WTC11 (cell line): ENCODE results near the gene CD86. TPM values are rescaled to one million over a fixed set of nuclear protein-coding genes. Genes with fewer than 3 reads are reported as not detected.

Experiments used
- ATAC-seq: fragments of 200-7000 bp; cut with Tn5 transposase; 2 replicates; pipeline ENCODE4 v1.10.0; 2021; ENCODE audit warnings: mild to moderate bottlenecking, moderate library complexity
- Bru-seq: library from RNA; stranded (reverse); fragments of 400-500 nt; gene quantifications from one replicate; lab custom pipeline; 2021; lab: Mats Ljungman, UMichigan
- CTCF ChIA-PET: fragments of 300-600 bp; sonication (Branson Sonifier 250); formaldehyde crosslinking; loops from one replicate; lab custom pipeline; 2021; ENCODE audit warnings: antibody characterized with exemption; lab: Charles Lee
- POLR2A ChIA-PET: fragments of 350-600 bp; sonication (Branson Sonifier 250); formaldehyde crosslinking; loops from one replicate; lab custom pipeline; 2021; ENCODE audit warnings: antibody characterized with exemption; lab: Charles Lee
- DNase-seq: peaks from one replicate; pipeline ENCODE4 v3.0.0; 2021; ENCODE audit warnings: low spot score
- H3K27ac Mint-ChIP-seq: 2 replicates; pipeline ENCODE4 v1.8.0; 2021; ENCODE audit warnings: mixed read lengths
- H3K27me3 Mint-ChIP-seq: 2 replicates; pipeline ENCODE4 v1.8.0; 2021; ENCODE audit warnings: low read depth, mild to moderate bottlenecking, moderate library complexity, mixed read lengths
- H3K36me3 Mint-ChIP-seq: 2 replicates; pipeline ENCODE4 v1.8.0; 2021; ENCODE audit warnings: mixed read lengths
- H3K4me1 Mint-ChIP-seq: 2 replicates; pipeline ENCODE4 v1.8.0; 2022; ENCODE audit warnings: mixed read lengths
- H3K4me3 Mint-ChIP-seq: 2 replicates; pipeline ENCODE4 v1.8.0; 2021; ENCODE audit warnings: mild to moderate bottlenecking, moderate library complexity, mixed read lengths
- H3K9me3 Mint-ChIP-seq: 2 replicates; pipeline ENCODE4 v1.8.0; 2021; ENCODE audit warnings: mixed read lengths
- ATF1 ChIP-seq: sonication (generic); formaldehyde crosslinking; IDR thresholded peaks from 2 replicates; pipeline ENCODE4 v1.8.1; 2023; ENCODE audit warnings: mild to moderate bottlenecking, moderate library complexity, missing genetic modification reagents
- CBFB ChIP-seq: sonication (generic); formaldehyde crosslinking; IDR thresholded peaks from 2 replicates; pipeline ENCODE4 v1.8.1; 2022; ENCODE audit warnings: mild to moderate bottlenecking, low read depth, missing genetic modification reagents
- ESRRA ChIP-seq: sonication (generic); formaldehyde crosslinking; IDR thresholded peaks from 2 replicates; pipeline ENCODE4 v1.8.1; 2022; ENCODE audit warnings: mild to moderate bottlenecking, missing genetic modification reagents, borderline replicate concordance
- FOXP1 ChIP-seq: sonication (generic); formaldehyde crosslinking; IDR thresholded peaks from 2 replicates; pipeline ENCODE4 v1.8.0; 2022; ENCODE audit warnings: missing genetic modification reagents, mild to moderate bottlenecking, moderate library complexity, borderline replicate concordance
- NFATC4 ChIP-seq: fragments of 250-450 bp; sonication (Bioruptor Pico); IDR thresholded peaks from 2 replicates; pipeline ENCODE4 v1.9.0; 2021; ENCODE audit warnings: mild to moderate bottlenecking
- ZBTB21 ChIP-seq: sonication (generic); formaldehyde crosslinking; IDR thresholded peaks from 2 replicates; pipeline ENCODE4 v1.8.1; 2023; ENCODE audit warnings: mild to moderate bottlenecking, missing genetic modification reagents, borderline replicate concordance
- ZNF396 ChIP-seq: fragments of 250-450 bp; sonication (Bioruptor Pico); IDR thresholded peaks from 2 replicates; pipeline ENCODE4 v1.8.0; 2021; ENCODE audit warnings: mild to moderate bottlenecking, moderate library complexity, borderline replicate concordance
- ZNF671 ChIP-seq: fragments of 250-450 bp; sonication (Bioruptor Pico); IDR thresholded peaks from 2 replicates; pipeline ENCODE4 v1.8.0; 2021; ENCODE audit warnings: mild to moderate bottlenecking
- long read RNA-seq, 3 experiments: library from RNA in 1 of 3; library from capped mRNA in 1 of 3; library from polyadenylated mRNA in 1 of 3; unstranded in 2 of 3; stranded (forward) in 1 of 3; transcript quantifications; one replicate each; pipeline ENCODE4 v2.0.0, GENCODE V29; 2021
- total RNA-seq: library from RNA; stranded (reverse); gene quantifications from 3 replicates; pipeline ENCODE4 v1.2.3, GENCODE V29; 2021
- TF ChIP-seq, protein P1 (sequence below): fragments of 250-450 bp; sonication (Bioruptor Pico); IDR thresholded peaks from 2 replicates; pipeline ENCODE4 v1.9.0; 2021; ENCODE audit warnings: moderate library complexity, mild to moderate bottlenecking, inconsistent platforms, borderline replicate concordance
- TF ChIP-seq, protein P2 (sequence below): sonication (generic); formaldehyde crosslinking; IDR thresholded peaks from 2 replicates; pipeline ENCODE4 v1.8.0; 2022; ENCODE audit warnings: missing genetic modification reagents
- TF ChIP-seq, protein P3 (sequence below): sonication (generic); formaldehyde crosslinking; IDR thresholded peaks from 2 replicates; pipeline ENCODE4 v1.8.0; 2023; ENCODE audit warnings: missing genetic modification reagents, mild to moderate bottlenecking, borderline replicate concordance
- TF ChIP-seq, protein P4 (sequence below): sonication (generic); formaldehyde crosslinking; IDR thresholded peaks from 2 replicates; pipeline ENCODE4 v1.8.1; 2023; ENCODE audit warnings: mild to moderate bottlenecking, moderate library complexity, missing genetic modification reagents
- TF ChIP-seq, protein P5 (sequence below): fragments of 200-600 bp; IDR thresholded peaks from 2 replicates; pipeline ENCODE4 v1.8.0; 2022; ENCODE audit warnings: antibody characterized with exemption

CD86 gene, protein sequence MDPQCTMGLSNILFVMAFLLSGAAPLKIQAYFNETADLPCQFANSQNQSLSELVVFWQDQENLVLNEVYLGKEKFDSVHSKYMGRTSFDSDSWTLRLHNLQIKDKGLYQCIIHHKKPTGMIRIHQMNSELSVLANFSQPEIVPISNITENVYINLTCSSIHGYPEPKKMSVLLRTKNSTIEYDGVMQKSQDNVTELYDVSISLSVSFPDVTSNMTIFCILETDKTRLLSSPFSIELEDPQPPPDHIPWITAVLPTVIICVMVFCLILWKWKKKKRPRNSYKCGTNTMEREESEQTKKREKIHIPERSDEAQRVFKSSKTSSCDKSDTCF
- total RNA-seq, result 0.25 to 0.61 TPM (median 0.30 TPM) in 3 replicates
- Bru-seq, nascent RNA, result percentile 19 among the genes with signal in this experiment
- long read RNA-seq, experiment 1, partial matches to known transcripts, result 0 of 1 reads
- long read RNA-seq, experiment 1, other reads (novel, unspliced or antisense), result 1 of 1 reads
- long read RNA-seq, experiment 2, result 0 reads
- long read RNA-seq, experiment 3, result 0 reads

DNA sequence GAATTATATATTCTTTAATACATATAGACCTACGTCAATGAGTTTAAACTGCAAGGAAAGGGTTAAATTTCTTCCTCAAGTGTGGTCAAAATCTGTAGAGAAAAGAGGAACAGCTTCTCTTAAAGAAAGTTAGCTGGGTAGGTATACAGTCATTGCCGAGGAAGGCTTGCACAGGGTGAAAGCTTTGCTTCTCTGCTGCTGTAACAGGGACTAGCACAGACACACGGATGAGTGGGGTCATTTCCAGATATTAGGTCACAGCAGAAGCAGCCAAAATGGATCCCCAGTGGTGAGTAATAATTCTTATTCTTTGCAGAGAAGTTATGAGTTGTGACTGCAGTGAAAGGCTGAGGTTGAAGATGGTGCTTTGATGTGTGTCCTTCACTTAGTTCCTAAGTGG lies at the start of gene CD86:
CD86 (plus strand) TSS at position 148 of the 400 bp plus-strand sequence; CDS start at position 276, 128 bp downstream.
- H3K27ac Mint-ChIP-seq, result no peak within 1 kb of the TSS
- TF ChIP-seq FOXP1 (CRISPR knock-in tag), result no peak
- TF ChIP-seq ZNF396 (CRISPR knock-in tag), result no peak
- TF ChIP-seq, protein P1, sequence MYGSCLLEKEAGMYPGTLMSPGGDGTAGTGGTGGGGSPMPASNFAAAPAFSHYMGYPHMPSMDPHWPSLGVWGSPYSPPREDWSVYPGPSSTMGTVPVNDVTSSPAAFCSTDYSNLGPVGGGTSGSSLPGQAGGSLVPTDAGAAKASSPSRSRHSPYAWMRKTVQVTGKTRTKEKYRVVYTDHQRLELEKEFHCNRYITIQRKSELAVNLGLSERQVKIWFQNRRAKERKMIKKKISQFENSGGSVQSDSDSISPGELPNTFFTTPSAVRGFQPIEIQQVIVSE (CRISPR knock-in tag), result no peak
- TF ChIP-seq, protein P2, sequence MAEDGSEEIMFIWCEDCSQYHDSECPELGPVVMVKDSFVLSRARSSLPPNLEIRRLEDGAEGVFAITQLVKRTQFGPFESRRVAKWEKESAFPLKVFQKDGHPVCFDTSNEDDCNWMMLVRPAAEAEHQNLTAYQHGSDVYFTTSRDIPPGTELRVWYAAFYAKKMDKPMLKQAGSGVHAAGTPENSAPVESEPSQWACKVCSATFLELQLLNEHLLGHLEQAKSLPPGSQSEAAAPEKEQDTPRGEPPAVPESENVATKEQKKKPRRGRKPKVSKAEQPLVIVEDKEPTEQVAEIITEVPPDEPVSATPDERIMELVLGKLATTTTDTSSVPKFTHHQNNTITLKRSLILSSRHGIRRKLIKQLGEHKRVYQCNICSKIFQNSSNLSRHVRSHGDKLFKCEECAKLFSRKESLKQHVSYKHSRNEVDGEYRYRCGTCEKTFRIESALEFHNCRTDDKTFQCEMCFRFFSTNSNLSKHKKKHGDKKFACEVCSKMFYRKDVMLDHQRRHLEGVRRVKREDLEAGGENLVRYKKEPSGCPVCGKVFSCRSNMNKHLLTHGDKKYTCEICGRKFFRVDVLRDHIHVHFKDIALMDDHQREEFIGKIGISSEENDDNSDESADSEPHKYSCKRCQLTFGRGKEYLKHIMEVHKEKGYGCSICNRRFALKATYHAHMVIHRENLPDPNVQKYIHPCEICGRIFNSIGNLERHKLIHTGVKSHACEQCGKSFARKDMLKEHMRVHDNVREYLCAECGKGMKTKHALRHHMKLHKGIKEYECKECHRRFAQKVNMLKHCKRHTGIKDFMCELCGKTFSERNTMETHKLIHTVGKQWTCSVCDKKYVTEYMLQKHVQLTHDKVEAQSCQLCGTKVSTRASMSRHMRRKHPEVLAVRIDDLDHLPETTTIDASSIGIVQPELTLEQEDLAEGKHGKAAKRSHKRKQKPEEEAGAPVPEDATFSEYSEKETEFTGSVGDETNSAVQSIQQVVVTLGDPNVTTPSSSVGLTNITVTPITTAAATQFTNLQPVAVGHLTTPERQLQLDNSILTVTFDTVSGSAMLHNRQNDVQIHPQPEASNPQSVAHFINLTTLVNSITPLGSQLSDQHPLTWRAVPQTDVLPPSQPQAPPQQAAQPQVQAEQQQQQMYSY (CRISPR knock-in tag), result no peak
- TF ChIP-seq ZNF671 (CRISPR knock-in tag), result no peak
- TF ChIP-seq, all 79 proteins: peak for 0
- CTCF ChIA-PET, result interaction anchor here (1.1 to 1.2 kb wide), 2 partner anchors 11 to 60 kb away, joined by 4 to 5 read pairs; no protein-coding TSS in a partner anchor
- H3K27me3 Mint-ChIP-seq, result no peaks in the 10 kb centered on the region
- ATAC-seq, result no peak
- no peaks in the 10 kb centered on the region for H3K36me3 Mint-ChIP-seq
- no peak for DNase-seq
- peaks cover 17% of the 10 kb centered on the region for H3K4me1 Mint-ChIP-seq
- H3K4me3 Mint-ChIP-seq, result no peak within 1 kb of the TSS
- POLR2A ChIA-PET, result interaction anchor here (0.6 kb wide), 2 partner anchors 169 to 306 kb away, joined by 3 to 5 read pairs; partner anchors contain the start of gene GOLGB1
- no peaks in the 10 kb centered on the region for H3K9me3 Mint-ChIP-seq

DNA sequence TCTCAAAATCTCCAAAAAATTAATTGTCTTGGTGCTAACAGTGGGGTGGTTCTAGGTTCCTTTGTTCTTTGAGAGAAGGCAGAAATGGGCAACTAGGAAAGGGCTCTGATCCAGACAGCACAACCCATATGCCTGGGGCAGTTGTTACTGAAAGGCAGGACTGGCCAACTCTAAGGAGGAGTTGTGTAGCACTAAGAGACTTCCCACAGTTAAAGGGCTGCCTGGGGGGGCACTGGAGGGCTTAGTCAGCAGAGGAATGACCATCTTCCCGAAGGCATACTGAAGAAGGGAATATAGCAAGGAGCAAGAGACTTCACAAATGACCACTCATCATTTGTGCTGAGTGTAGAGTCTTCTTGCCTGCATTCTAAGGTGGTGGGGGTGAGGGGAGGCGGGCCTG lies 48.9 kb upstream of the CD86 start:
- ATAC-seq, result no peak
- ChIA-PET CTCF (interaction anchor here (1.0 to 1.4 kb wide), 2 partner anchors 11 to 16 kb away, joined by 3 to 5 read pairs; no protein-coding TSS in a partner anchor), POLR2A (no interaction called here)
- no peak for DNase-seq
- H3K4me3 Mint-ChIP-seq, result no peak overlapping the region
- H3K27ac Mint-ChIP-seq, result no peak overlapping the region
- H3K9me3 Mint-ChIP-seq, result no peaks in the 10 kb centered on the region
- H3K36me3 Mint-ChIP-seq, result no peaks in the 10 kb centered on the region
- TF ChIP-seq ESRRA (CRISPR knock-in tag) (no peak), CBFB (CRISPR knock-in tag) (no peak), ZNF671 (CRISPR knock-in tag) (no peak), ZBTB21 (CRISPR knock-in tag) (no peak), NFATC4 (no peak), ATF1 (CRISPR knock-in tag) (no peak)
- TF ChIP-seq, protein P3, sequence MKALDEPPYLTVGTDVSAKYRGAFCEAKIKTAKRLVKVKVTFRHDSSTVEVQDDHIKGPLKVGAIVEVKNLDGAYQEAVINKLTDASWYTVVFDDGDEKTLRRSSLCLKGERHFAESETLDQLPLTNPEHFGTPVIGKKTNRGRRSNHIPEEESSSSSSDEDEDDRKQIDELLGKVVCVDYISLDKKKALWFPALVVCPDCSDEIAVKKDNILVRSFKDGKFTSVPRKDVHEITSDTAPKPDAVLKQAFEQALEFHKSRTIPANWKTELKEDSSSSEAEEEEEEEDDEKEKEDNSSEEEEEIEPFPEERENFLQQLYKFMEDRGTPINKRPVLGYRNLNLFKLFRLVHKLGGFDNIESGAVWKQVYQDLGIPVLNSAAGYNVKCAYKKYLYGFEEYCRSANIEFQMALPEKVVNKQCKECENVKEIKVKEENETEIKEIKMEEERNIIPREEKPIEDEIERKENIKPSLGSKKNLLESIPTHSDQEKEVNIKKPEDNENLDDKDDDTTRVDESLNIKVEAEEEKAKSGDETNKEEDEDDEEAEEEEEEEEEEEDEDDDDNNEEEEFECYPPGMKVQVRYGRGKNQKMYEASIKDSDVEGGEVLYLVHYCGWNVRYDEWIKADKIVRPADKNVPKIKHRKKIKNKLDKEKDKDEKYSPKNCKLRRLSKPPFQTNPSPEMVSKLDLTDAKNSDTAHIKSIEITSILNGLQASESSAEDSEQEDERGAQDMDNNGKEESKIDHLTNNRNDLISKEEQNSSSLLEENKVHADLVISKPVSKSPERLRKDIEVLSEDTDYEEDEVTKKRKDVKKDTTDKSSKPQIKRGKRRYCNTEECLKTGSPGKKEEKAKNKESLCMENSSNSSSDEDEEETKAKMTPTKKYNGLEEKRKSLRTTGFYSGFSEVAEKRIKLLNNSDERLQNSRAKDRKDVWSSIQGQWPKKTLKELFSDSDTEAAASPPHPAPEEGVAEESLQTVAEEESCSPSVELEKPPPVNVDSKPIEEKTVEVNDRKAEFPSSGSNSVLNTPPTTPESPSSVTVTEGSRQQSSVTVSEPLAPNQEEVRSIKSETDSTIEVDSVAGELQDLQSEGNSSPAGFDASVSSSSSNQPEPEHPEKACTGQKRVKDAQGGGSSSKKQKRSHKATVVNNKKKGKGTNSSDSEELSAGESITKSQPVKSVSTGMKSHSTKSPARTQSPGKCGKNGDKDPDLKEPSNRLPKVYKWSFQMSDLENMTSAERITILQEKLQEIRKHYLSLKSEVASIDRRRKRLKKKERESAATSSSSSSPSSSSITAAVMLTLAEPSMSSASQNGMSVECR (CRISPR knock-in tag), result no peak
- TF ChIP-seq, protein P4, sequence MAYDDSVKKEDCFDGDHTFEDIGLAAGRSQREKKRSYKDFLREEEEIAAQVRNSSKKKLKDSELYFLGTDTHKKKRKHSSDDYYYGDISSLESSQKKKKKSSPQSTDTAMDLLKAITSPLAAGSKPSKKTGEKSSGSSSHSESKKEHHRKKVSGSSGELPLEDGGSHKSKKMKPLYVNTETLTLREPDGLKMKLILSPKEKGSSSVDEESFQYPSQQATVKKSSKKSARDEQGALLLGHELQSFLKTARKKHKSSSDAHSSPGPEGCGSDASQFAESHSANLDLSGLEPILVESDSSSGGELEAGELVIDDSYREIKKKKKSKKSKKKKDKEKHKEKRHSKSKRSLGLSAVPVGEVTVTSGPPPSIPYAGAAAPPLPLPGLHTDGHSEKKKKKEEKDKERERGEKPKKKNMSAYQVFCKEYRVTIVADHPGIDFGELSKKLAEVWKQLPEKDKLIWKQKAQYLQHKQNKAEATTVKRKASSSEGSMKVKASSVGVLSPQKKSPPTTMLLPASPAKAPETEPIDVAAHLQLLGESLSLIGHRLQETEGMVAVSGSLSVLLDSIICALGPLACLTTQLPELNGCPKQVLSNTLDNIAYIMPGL, result no peak
- TF ChIP-seq, protein P5, sequence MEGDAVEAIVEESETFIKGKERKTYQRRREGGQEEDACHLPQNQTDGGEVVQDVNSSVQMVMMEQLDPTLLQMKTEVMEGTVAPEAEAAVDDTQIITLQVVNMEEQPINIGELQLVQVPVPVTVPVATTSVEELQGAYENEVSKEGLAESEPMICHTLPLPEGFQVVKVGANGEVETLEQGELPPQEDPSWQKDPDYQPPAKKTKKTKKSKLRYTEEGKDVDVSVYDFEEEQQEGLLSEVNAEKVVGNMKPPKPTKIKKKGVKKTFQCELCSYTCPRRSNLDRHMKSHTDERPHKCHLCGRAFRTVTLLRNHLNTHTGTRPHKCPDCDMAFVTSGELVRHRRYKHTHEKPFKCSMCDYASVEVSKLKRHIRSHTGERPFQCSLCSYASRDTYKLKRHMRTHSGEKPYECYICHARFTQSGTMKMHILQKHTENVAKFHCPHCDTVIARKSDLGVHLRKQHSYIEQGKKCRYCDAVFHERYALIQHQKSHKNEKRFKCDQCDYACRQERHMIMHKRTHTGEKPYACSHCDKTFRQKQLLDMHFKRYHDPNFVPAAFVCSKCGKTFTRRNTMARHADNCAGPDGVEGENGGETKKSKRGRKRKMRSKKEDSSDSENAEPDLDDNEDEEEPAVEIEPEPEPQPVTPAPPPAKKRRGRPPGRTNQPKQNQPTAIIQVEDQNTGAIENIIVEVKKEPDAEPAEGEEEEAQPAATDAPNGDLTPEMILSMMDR, result no peak
- TF ChIP-seq, all 79 proteins: peak for 0
- Mint-ChIP-seq H3K4me1 (peaks cover 48% of the 10 kb centered on the region), H3K27me3 (no peaks in the 10 kb centered on the region)
